ENCODE results near the gene PRICKLE1. TPM values are rescaled to one million over a fixed set of nuclear protein-coding genes. Genes with fewer than 3 reads are reported as not detected.

Gene PRICKLE1
- total RNA-seq, 4 donors from 2014 or later: 5.9 to 61.4 (median 28.4) TPM

GRCh38 chr12:42502682-42503081, 86.9 kb downstream of the PRICKLE1 start:
- DNase-seq: no peak

GRCh38 chr12:42498549-42499247, 90.8 kb downstream of the PRICKLE1 start:
- no peak overlapping the region for H3K27ac ChIP-seq
- H3K27me3 ChIP-seq: no peaks in the 10 kb centered on the region
- H3K4me3 ChIP-seq: no peak overlapping the region
- no peak for DNase-seq
- intact Hi-C loops (cut with DNase I; ENCODE audit: low total_unique reads): no loop called here
- H3K4me1 ChIP-seq: no peaks in the 10 kb centered on the region
- H3K9me3 ChIP-seq: no peaks in the 10 kb centered on the region
- no peaks in the 10 kb centered on the region for H3K36me3 ChIP-seq
- TF ChIP-seq POLR2A (IDR thresholded peaks at IDR 0.05) (no peak), CTCF (IDR thresholded peaks at IDR 0.05) (no peak)

More at GRCh38 chr12:42502682-42503081, 86.9 kb downstream of the PRICKLE1 start:
- H3K9me3 ChIP-seq: no peaks in the 10 kb centered on the region
- H3K36me3 ChIP-seq: no peaks in the 10 kb centered on the region
- no peak overlapping the region for H3K4me3 ChIP-seq
- H3K27me3 ChIP-seq: no peaks in the 10 kb centered on the region
- H3K4me1 ChIP-seq: no peaks in the 10 kb centered on the region
- intact Hi-C loops (cut with DNase I; ENCODE audit: low total_unique reads): no loop called here
- H3K27ac ChIP-seq: no peak overlapping the region
- TF ChIP-seq CTCF (IDR thresholded peaks at IDR 0.05) (no peak), POLR2A (IDR thresholded peaks at IDR 0.05) (no peak)

GRCh38 chr12:42496886-42497285, 92.7 kb downstream of the PRICKLE1 start:
- no peak overlapping the region for H3K4me3 ChIP-seq
- no peaks in the 10 kb centered on the region for H3K36me3 ChIP-seq
- intact Hi-C loops (cut with DNase I; ENCODE audit: low total_unique reads): no loop called here
- H3K27me3 ChIP-seq: no peaks in the 10 kb centered on the region
- H3K27ac ChIP-seq: no peak overlapping the region
- no peak for DNase-seq
- H3K9me3 ChIP-seq: no peaks in the 10 kb centered on the region
- H3K4me1 ChIP-seq: no peaks in the 10 kb centered on the region
- TF ChIP-seq POLR2A (IDR thresholded peaks at IDR 0.05): no peak
- no peak for TF ChIP-seq CTCF (IDR thresholded peaks at IDR 0.05)

- Histone ChIP-seq H3K9me3 (no peaks in the 10 kb centered on the region), H3K27me3 (no peaks in the 10 kb centered on the region), H3K36me3 (no peaks in the 10 kb centered on the region), H3K4me3 (no peak overlapping the region), H3K27ac (no peak overlapping the region), H3K4me1 (no peaks in the 10 kb centered on the region)
- DNase-seq: no peak
- TF ChIP-seq POLR2A (IDR thresholded peaks at IDR 0.05): no peak
- no peak for TF ChIP-seq CTCF (IDR thresholded peaks at IDR 0.05)
- intact Hi-C loops (cut with DNase I; ENCODE audit: low total_unique reads): no loop called here
These were observed 94.3 kb downstream of the PRICKLE1 start for GRCh38 chr12:42495244-42495643.

GRCh38 chr12:42492267-42492666, 97.3 kb downstream of the PRICKLE1 start:
- no peak overlapping the region for H3K27ac ChIP-seq
- no peaks in the 10 kb centered on the region for H3K4me1 ChIP-seq
- TF ChIP-seq CTCF (IDR thresholded peaks at IDR 0.05): no peak
- TF ChIP-seq POLR2A (IDR thresholded peaks at IDR 0.05): no peak
- H3K36me3 ChIP-seq: no peaks in the 10 kb centered on the region
- no peak for DNase-seq
- no peaks in the 10 kb centered on the region for H3K9me3 ChIP-seq
- intact Hi-C loops (cut with DNase I; ENCODE audit: low total_unique reads): no loop called here
- no peaks in the 10 kb centered on the region for H3K27me3 ChIP-seq
- H3K4me3 ChIP-seq: no peak overlapping the region

Data from uterus (tissue), 4 donors.